Spleen (tissue), 7 donors: ENCODE data around the gene SARS1.

Experiments
- POLR2A ChIP-seq, 3 donors: fragments of 450-650 bp; IDR thresholded peaks; one replicate each; pipeline ENCODE4 v1.5.1; 2017; ENCODE audit warnings: antibody characterized with exemption in 3 of 3, mild to moderate bottlenecking in 1 of 3
- POLR2AphosphoS5 ChIP-seq, 3 donors: sonication (generic); formaldehyde crosslinking; IDR thresholded peaks; one replicate each; pipeline ENCODE4 v1.5.1; 2017; ENCODE audit warnings: antibody characterized with exemption in 3 of 3
- TF ChIP-seq, protein P1 (sequence below), 11 experiments: fragments of 200-600 bp in 7 of 11; fragments of 450-650 bp in 4 of 11; sonication (generic) in 4 of 11; IDR thresholded peaks in 8 of 11; conservative IDR thresholded peaks in 3 of 11; 1 replicate in 7 of 11; 2 replicates in 4 of 11; pipeline versions ENCODE4 v1.4.0 to v1.8.0; 2016 to 2021; ENCODE audit warnings: antibody characterized with exemption in 11 of 11, inconsistent platforms in 4 of 11, mild to moderate bottlenecking in 1 of 11
- donor health status: DM: no; HTN: no; CAD: no; lungs with moderate emphysema.
- donor health status: DM: no; HTN: no; CAD: no.
- donor health status: DM: no; HTN: no; CAD: no.

DNA sequence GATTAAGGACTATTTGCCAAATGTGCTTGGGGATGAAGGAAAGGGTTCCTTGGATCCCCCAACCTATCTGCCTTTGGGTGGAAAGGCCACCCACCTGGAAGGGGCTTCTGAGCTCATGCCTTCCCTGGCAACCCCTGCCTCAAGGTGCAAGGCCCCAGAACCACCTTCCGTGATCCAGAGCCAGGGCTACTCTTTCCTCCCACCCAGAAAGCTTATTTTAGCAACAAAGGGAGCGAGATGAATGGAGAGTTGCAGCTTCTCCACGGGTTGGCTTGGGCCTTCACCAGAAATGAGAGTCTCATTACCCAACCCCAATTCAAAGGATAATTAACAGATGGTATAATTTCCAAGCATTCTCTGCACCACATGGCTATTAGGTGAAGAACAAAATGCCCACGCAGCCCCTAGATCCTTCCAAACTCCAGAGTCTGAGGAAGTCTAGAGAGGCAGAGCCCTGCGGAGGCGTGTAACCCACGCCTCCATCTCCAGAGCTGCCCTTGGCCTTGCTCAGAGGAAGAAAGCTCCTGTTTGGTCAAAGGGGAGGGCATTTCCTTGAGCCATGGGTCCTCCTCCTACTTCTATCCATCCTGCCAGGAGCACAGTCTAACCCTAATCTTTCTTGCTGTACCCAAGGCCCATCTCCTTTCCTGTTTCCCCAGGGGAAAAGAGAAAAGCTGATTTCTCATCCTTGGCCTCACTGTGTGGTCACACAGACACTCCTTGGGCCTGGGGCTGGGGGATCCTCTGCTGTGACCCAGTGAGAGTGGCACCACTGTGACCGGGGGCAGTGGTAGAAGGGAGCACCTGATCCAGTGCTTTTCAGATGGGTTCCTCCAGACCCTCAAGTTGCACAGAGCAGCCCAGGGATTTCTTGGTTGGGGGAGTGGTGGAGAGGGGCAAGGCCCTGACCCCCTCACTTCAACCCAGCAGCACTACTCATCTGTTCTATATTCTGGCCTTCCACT is 34.0 kb downstream of the SARS1 start:
- TF ChIP-seq POLR2AphosphoS5 (IDR thresholded peaks at IDR 0.05) (no peak), POLR2A (IDR thresholded peaks at IDR 0.05) (no peak)
- TF ChIP-seq, protein P1, sequence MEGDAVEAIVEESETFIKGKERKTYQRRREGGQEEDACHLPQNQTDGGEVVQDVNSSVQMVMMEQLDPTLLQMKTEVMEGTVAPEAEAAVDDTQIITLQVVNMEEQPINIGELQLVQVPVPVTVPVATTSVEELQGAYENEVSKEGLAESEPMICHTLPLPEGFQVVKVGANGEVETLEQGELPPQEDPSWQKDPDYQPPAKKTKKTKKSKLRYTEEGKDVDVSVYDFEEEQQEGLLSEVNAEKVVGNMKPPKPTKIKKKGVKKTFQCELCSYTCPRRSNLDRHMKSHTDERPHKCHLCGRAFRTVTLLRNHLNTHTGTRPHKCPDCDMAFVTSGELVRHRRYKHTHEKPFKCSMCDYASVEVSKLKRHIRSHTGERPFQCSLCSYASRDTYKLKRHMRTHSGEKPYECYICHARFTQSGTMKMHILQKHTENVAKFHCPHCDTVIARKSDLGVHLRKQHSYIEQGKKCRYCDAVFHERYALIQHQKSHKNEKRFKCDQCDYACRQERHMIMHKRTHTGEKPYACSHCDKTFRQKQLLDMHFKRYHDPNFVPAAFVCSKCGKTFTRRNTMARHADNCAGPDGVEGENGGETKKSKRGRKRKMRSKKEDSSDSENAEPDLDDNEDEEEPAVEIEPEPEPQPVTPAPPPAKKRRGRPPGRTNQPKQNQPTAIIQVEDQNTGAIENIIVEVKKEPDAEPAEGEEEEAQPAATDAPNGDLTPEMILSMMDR (IDR thresholded peaks at IDR 0.05 in 8 of 11, conservative IDR thresholded peaks at IDR 0.05 in 3 of 11), result no peak
